NCI-H2107 treated with DMSO at 0.1 percent for 48 hours (cell line): ENCODE data around the gene LRRIQ1.
"Not testable (repeated sequence)": the region's sequence is repeated elsewhere in the genome, so short reads cannot be mapped to it uniquely, and the experiment has no call there.

Experiments
- DNase-seq: peaks from one replicate; lab custom pipeline; 2025; ENCODE audit not compliant: unreplicated experiment; lab: John Stamatoyannopoulos, UW

The LRRIQ1 gene

GRCh38 chr12:85036234-85036707 is at the start of gene LRRIQ1, which contains the start of gene TSPAN19:
LRRIQ1 (plus strand) TSS chr12:85036351; CDS start chr12:85038177, 1,826 bp downstream.
TSPAN19 (minus strand) TSS chr12:85036277; CDS start chr12:85029946, 6,331 bp downstream.
- DNase-seq, result peak; percentile 91

- no peak for DNase-seq
Measured at GRCh38 chr12:84986586-84986985, 49.6 kb upstream of the LRRIQ1 start.

DNA sequence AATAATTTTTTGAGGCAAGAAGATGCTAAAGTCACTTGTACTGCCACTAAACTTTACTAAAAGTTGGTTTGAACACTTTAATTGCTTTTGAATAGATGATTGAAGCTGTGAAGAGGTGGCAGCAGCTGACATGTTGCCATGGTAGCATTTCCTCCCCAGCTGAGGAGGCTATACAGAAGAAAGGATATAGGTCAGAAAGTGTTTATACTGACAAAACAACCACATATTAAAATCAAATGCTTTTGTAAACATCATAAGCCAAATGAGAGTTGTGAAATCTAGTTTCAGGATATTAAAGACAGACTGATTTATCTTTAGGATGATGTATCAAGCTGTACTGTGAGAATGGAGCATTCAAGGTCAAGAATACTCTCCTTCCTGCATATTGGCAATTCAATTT is 41.7 kb upstream of the LRRIQ1 start:
- no peak for DNase-seq

- no peak for DNase-seq
Measured at GRCh38 chr12:84995641-84996040, 40.5 kb upstream of the LRRIQ1 start.

DNA sequence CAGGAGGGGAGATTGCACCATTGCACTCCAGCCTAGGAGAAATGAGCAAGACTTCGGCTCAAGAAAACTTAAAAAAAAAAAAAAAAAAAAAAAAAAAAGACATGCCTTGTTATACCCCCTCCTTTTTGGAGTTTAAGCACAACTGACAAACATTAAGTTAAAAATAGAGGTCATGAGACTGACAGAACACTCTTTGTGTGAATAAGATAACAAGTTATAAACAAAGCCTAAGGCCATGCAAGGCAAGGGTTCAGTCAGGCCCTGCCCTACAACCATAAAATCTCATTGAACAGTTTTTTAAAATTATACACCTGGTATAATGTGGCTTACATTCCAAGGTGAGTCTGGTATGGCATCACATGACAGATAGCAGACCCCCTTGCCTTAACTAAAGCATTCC is 39.4 kb upstream of the LRRIQ1 start:
- no peak for DNase-seq

GRCh38 chr12:84998341-84998740 is 37.8 kb upstream of the LRRIQ1 start:
- no peak for DNase-seq

DNA sequence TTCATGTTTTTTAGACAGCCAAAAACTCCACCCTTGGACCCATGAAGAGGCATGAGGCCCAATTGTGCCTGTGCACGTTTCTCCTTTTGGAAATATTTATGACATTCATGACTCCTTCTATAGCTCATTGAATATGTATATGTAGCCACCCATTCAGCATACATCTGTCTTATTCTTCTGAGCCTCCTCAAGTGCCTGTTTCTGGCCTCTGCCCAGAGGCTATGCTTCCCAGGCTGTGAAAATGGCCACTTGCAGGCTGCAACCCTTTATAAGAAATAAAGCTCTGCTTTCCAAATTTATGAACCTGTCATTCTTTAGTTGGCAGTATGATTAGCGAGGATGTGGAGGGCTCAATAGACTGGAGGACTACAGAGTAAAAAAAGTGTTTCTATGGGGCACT is 35.4 kb upstream of the LRRIQ1 start:
- DNase-seq, result no peak

- DNase-seq, result no peak
Measured at GRCh38 chr12:85002778-85003296, 33.3 kb upstream of the LRRIQ1 start.

- no peak for DNase-seq
Measured at GRCh38 chr12:85004204-85004603, 31.9 kb upstream of the LRRIQ1 start.

GRCh38 chr12:85005047-85005446 is 31.1 kb upstream of the LRRIQ1 start:
- DNase-seq, result not testable (repeated sequence)

DNA sequence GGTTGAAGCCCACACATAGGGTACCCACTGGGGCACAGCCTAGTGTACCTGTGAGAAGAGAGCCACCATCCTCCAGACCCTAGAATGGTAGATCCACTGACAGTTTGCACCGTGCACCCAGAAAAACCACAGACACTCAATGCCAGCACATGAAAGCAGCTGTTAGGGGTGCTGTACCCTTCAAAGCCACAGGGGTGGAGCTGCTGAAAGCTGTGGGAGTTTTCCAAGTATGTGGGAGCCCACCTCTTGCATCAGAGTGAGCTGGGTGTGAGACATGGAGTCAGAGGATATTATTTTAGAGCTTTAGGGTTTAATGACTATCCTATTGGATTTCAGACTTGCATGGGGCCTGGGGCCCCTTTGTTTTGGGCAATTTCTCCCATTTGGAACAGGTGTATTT is 30.5 kb upstream of the LRRIQ1 start:
- no peak for DNase-seq

GRCh38 chr12:85006206-85006605 is 29.9 kb upstream of the LRRIQ1 start:
- no peak for DNase-seq

DNA sequence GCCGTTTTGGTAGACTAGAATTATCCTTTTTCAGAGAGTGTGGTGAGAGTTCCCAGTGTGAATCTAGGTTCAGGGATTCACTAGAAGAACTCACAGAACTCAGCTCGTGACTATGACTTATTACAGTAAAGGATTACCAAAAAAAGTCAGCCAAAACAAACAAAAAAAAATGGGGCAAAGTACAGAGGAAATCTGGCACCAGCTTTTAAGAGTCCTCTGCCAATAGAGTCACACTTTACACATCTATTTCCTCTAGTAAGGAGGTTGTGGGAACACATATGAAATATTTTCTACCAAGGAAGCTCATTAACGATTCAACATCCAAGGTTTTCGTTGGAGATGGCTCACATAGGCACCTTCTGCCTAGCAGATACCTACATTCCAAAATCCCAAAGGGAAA is 28.3 kb upstream of the LRRIQ1 start:
- no peak for DNase-seq

DNA sequence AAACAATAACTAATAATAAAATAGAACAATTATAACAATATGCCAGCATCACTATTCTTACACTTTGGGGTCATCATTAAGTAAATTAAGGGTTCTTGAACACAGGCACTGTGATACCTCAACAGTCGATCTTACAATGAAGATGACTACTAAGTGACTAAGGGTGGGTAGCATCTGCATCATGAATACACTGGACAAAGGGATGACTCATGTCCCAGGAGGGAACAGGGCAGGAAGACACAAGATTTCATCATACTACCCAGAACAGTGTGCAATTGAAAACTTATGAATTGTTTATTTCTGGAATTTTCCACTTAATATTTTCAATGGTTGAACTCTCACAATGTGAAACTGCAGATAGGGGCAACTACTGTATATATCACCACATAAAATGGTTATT is 19.7 kb upstream of the LRRIQ1 start:
- DNase-seq, result no peak

DNA sequence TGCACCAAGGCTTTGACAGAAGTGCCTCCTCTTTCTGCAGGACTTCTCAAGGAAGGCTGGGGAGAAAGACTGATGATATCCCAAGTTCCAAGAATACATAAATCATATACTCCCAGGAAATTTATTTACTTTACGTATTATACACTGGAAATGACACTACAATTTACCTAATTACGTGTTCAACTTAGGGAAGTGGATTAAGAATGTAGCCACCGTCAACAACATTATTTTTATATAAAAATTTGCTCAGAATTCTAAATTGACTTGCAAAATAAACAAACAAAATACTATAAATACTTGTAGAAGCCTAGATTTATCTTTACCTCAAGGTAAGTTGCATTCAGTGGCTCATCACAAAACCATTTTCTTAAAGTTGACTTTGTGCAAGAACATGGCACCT is 19.0 kb upstream of the LRRIQ1 start:
- DNase-seq, result no peak

DNA sequence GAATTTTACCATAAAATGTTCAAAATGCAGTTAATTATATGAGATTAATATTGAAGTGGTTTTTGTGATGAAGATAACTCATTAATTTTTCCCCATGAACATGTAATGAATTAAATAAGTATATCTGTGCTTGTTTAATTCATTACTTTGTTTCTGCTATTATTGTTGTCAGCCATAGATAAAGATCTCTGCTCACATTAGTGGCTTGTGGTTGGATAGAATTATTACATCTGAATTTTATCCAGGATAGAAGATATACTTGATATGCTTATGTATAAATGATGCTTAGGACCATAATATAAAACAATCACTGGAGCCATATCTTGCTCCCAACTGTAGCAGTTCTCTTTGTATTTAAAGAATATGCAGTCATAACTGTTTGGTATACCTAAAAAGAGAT is 18.5 kb upstream of the LRRIQ1 start:
- no peak for DNase-seq

- no peak for DNase-seq
Measured at GRCh38 chr12:85018098-85018497, 18.1 kb upstream of the LRRIQ1 start.

DNA sequence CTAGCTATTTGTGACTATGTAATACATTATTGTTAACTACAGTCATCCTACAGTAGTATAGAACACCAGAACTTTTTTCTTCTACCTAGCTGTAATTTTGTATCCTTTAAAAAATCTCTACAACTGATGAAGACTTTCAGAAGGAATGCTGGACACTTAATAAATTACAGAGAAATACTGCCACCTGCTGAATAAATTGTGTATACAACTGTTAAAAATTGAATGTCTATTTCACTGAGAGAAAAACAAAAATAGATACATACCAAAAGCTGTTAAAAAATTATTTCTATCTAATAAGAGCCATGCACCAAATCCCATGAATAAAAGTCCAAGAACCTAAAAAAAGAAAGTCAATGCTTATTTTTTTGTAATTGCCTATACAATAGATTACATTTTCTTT is 6.7 kb upstream of the LRRIQ1 start:
- no peak for DNase-seq

DNA sequence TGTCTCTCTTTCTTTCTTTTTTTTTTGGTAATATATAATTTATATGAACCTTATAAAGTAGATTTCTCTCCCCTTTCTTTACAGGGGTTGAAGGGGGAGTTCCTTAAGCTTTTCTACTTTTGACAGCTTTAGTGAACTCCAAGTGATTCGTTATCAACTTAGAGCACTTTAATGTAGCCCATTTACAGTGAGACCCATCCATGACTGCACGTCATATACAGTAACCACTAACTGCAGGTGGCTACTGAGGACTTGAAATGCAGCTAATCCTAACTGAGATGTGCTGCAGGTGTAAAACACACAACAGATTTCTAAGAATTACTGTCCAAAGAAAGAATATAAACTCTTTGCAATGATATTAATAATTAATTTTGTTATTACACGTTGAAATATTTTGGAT is 582 bp downstream of the LRRIQ1 start:
- DNase-seq, result no peak

- no peak for DNase-seq
Measured at GRCh38 chr12:85041395-85041794, 5.2 kb downstream of the LRRIQ1 start.

GRCh38 chr12:85043829-85044228 is 7.7 kb downstream of the LRRIQ1 start:
- no peak for DNase-seq

DNA sequence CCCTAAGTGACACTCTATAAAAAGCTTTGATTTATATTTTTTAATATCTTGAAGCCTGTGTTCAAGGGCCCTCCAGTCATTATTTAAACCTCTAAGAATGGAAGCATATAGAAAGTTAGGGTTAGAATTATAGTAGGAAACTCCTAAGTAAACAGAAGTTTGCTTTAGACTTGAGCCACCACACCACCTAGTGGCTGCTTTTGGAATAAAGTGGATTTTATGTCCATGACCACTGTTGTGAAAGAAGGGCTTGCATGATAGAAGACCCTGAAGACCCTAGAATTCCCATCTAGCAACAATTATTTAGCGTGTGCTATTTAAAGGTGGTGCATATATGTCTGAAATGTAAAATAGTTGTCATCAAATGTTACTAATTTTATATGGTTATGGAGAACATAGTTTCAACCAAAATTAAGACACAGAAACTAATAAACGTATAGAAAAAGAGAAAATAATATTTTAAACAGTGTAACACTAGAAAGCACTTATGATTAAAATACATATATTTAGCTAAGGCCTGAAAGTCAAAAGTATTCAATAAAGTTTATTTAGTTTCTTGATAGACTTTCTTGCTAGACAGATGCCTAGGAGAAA is 21.3 kb downstream of the LRRIQ1 start:
- no peak for DNase-seq

DNA sequence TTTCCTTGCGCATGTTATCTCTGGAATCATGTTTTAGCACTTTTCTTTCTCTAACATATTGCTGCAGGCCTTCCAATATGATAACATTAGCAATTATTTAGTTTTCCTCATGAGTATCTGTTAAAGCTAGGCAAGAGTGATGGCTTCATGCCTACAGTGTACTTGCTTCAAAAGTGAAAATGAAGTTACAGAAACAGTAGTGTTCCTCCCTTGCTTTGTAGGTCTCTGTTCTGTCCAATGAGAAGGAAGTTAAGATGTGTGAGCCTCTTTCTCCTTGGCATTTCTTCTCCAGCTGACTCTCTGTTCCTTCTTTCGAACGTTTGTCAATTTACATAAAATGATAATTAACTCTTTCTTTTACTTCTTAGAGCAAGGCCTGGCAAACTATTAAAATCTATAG is 22.2 kb downstream of the LRRIQ1 start:
- DNase-seq, result no peak
